PC-3 (cell line): Measurements from ENCODE around the gene NMRK2.

ENCODE experiments used
- EZH2 ChIP-seq: fragments of 300-600 bp; sonication (generic); IDR thresholded peaks from one replicate; pipeline ENCODE4 v1.6.1; 2017; ENCODE audit warnings: antibody characterized with exemption, mild to moderate bottlenecking, low read length; ENCODE audit not compliant: unreplicated experiment
- TF ChIP-seq, protein P1 (sequence below): fragments of 300-600 bp; sonication (generic); conservative IDR thresholded peaks from 2 replicates; pipeline ENCODE4 v1.5.1; 2017; ENCODE audit warnings: antibody characterized with exemption, low read depth, mild to moderate bottlenecking, low read length

DNA sequence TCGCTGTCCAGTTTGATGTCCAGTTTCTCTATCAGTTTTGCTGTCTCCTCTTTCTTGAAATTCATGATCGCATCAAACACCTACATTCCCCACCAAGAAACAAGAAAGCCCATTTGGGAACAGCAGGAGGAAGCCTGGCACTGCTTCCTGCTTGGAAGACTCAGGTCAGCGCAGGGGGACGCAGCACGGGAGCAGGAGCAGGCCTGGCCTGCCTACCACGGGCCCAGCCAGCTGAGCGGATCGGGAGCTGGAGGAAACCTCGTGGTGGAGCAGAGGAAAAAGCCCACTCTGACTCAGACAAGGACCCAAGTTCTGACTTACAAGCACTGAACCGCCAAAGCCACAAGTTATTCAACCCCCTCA, 48.5 kb downstream of the NMRK2 start:
- TF ChIP-seq, protein P1, sequence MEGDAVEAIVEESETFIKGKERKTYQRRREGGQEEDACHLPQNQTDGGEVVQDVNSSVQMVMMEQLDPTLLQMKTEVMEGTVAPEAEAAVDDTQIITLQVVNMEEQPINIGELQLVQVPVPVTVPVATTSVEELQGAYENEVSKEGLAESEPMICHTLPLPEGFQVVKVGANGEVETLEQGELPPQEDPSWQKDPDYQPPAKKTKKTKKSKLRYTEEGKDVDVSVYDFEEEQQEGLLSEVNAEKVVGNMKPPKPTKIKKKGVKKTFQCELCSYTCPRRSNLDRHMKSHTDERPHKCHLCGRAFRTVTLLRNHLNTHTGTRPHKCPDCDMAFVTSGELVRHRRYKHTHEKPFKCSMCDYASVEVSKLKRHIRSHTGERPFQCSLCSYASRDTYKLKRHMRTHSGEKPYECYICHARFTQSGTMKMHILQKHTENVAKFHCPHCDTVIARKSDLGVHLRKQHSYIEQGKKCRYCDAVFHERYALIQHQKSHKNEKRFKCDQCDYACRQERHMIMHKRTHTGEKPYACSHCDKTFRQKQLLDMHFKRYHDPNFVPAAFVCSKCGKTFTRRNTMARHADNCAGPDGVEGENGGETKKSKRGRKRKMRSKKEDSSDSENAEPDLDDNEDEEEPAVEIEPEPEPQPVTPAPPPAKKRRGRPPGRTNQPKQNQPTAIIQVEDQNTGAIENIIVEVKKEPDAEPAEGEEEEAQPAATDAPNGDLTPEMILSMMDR = no peak
- no peak for TF ChIP-seq EZH2
